ENCODE results near the gene NF1. TPM values are rescaled to one million over a fixed set of nuclear protein-coding genes. Genes with fewer than 3 reads are reported as not detected.

The NF1 gene
- total and polyA plus RNA-seq, 4 donors: 8.4 to 116 (median 25.5) TPM

DNA sequence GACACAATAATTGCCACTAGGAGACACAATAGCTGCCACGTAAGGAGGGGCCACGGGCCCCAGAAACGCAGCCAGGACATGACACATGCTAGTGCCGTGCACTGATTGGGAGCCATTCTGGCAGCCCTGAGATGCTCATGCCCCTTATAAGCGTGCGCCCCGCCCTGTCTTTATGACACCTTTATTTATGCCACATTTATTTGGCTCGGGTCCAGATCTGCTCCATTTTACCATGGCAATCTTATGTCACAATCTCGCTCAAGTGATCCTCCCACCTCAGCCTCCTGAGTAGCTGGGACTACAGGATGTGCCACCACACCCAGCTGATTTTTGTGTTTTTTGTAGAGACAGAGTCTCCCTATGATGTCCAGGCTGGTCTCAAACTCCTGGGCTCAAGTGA, 43.8 kb upstream of the NF1 start:
- DNase-seq: no peak
- 94 to 97% methylated on average over 9 of the region's 9 CpGs for whole genome bisulfite sequencing, 2 donors
- Histone ChIP-seq H3K36me3 (ENCODE audit: control insufficient read depth in 4 of 4, insufficient read depth in 4 of 4, low read length in 4 of 4) (no peaks in the 10 kb centered on the region), H3K27ac (ENCODE audit: low read depth in 1 of 2, low read length in 1 of 2) (no peak overlapping the region), H3K4me1 (ENCODE audit: control insufficient read depth in 5 of 5, insufficient read depth in 5 of 5, low read length in 5 of 5) (peaks cover 0 to 7% (median 0%) of the 10 kb centered on the region in 5 donors), H3K9me3 (ENCODE audit: control insufficient read depth in 4 of 4, insufficient read depth in 3 of 4, low read length in 3 of 4) (no peaks in the 10 kb centered on the region), H3K4me3 (no peak overlapping the region), H3K9ac (ENCODE audit: insufficient read depth in 1 of 2, low read length in 2 of 2) (no peak overlapping the region), H3K27me3 (ENCODE audit: control insufficient read depth in 3 of 3, insufficient read depth in 3 of 3, low read length in 2 of 3) (no peaks in the 10 kb centered on the region)
- TF ChIP-seq, protein P1, sequence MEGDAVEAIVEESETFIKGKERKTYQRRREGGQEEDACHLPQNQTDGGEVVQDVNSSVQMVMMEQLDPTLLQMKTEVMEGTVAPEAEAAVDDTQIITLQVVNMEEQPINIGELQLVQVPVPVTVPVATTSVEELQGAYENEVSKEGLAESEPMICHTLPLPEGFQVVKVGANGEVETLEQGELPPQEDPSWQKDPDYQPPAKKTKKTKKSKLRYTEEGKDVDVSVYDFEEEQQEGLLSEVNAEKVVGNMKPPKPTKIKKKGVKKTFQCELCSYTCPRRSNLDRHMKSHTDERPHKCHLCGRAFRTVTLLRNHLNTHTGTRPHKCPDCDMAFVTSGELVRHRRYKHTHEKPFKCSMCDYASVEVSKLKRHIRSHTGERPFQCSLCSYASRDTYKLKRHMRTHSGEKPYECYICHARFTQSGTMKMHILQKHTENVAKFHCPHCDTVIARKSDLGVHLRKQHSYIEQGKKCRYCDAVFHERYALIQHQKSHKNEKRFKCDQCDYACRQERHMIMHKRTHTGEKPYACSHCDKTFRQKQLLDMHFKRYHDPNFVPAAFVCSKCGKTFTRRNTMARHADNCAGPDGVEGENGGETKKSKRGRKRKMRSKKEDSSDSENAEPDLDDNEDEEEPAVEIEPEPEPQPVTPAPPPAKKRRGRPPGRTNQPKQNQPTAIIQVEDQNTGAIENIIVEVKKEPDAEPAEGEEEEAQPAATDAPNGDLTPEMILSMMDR (IDR thresholded peaks at IDR 0.05; ENCODE audit: control extremely low read depth, extremely low read depth): no peak
- no peak for ATAC-seq (ENCODE audit: insufficient read depth, low FRiP score)

DNA sequence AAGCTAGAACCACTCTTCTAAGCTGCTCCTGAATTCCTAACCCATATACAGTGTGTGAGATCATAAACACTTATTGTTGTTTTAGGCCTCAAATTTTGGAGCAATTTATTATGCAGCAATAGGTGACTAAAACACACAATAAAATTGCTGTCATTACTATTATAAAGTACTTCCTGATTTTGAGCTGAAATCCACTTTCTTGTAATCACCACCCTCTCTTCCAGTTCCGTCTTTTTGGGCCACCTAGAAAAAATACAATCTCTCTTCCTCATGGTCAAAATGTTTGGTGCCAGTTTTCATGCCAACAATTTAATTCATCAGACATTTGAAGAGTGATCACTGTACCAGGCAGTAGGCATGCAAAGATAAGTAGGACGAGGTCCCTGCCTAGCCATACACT, 43.3 kb upstream of the NF1 start:
- Histone ChIP-seq H3K9ac (ENCODE audit: insufficient read depth in 1 of 2, low read length in 2 of 2) (no peak overlapping the region), H3K4me3 (no peak overlapping the region), H3K36me3 (ENCODE audit: control insufficient read depth in 4 of 4, insufficient read depth in 4 of 4, low read length in 4 of 4) (no peaks in the 10 kb centered on the region), H3K27me3 (ENCODE audit: control insufficient read depth in 3 of 3, insufficient read depth in 3 of 3, low read length in 2 of 3) (no peaks in the 10 kb centered on the region), H3K27ac (ENCODE audit: low read depth in 1 of 2, low read length in 1 of 2) (peak overlapping the region in 1 of 2 donors; percentile 80), H3K4me1 (ENCODE audit: control insufficient read depth in 5 of 5, insufficient read depth in 5 of 5, low read length in 5 of 5) (peaks cover 0 to 7% (median 0%) of the 10 kb centered on the region in 5 donors), H3K9me3 (ENCODE audit: control insufficient read depth in 4 of 4, insufficient read depth in 3 of 4, low read length in 3 of 4) (no peaks in the 10 kb centered on the region)
- DNase-seq: no peak
- 53 to 81% methylated on average over 2 of the region's 2 CpGs for WGBS, 2 donors
- ATAC-seq (ENCODE audit: insufficient read depth, low FRiP score): no peak
- TF ChIP-seq, protein P1 (IDR thresholded peaks at IDR 0.05; ENCODE audit: control extremely low read depth, extremely low read depth): no peak

DNA sequence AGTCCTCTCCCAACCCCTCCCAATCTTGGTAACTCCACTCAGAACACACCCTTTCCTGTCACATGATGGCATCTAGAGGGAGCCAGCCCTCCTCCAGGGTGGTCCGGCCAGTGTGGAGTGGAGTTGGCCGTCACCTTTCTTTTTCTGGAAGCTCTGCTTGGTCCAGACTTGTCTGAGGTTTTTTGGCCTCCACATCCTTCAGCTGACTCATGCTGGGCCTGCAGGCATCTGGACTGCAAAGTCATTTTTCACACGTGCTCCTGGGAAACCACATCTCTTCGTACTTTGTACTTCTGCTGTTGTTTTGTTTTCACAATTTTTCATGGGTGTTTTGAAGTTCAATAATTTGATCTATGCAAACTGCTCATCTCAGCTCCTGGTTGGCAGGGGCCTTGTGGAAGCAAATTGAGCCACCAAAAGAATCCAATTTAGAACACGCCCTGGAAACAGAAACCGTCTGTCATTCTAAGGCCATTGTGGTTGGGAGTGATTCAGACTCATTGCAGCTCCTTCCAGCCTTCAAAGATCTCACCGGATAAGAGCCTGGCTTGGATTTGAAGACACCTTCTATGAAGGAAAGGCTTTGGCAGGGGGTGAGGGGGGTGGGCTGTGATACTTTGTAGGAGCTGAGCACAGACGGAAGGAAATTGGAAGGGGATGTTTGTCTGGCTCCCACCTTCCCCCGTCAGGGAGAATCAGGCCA, 42.4 kb upstream of the NF1 start:
- 47 to 52% methylated on average over 9 of the region's 9 CpGs for WGBS, 2 donors
- H3K27ac ChIP-seq (ENCODE audit: low read depth in 1 of 2, low read length in 1 of 2): peak overlapping the region in 1 of 2 donors; percentile 80
- ATAC-seq (ENCODE audit: insufficient read depth, low FRiP score): peak; percentile 70
- H3K4me3 ChIP-seq: no peak overlapping the region
- no peaks in the 10 kb centered on the region for H3K36me3 ChIP-seq (ENCODE audit: control insufficient read depth in 4 of 4, insufficient read depth in 4 of 4, low read length in 4 of 4)
- TF ChIP-seq, protein P1 (IDR thresholded peaks at IDR 0.05; ENCODE audit: control extremely low read depth, extremely low read depth): no peak
- H3K4me1 ChIP-seq (ENCODE audit: control insufficient read depth in 5 of 5, insufficient read depth in 5 of 5, low read length in 5 of 5): peaks cover 0 to 7% (median 0%) of the 10 kb centered on the region in 5 donors
- H3K27me3 ChIP-seq (ENCODE audit: control insufficient read depth in 3 of 3, insufficient read depth in 3 of 3, low read length in 2 of 3): no peaks in the 10 kb centered on the region
- peak in 1 of 3 donors; percentile 28 for DNase-seq
- H3K9me3 ChIP-seq (ENCODE audit: control insufficient read depth in 4 of 4, insufficient read depth in 3 of 4, low read length in 3 of 4): no peaks in the 10 kb centered on the region
- no peak overlapping the region for H3K9ac ChIP-seq (ENCODE audit: insufficient read depth in 1 of 2, low read length in 2 of 2)

All from lung (tissue), 12 donors.